Mesenchymal stem cell (in vitro differentiated cells and primary cell): Measurements from ENCODE around the gene RPL28.
"Not testable (repeated sequence)": the region's sequence is repeated elsewhere in the genome, so short reads cannot be mapped to it uniquely, and the experiment has no call there.

ENCODE experiments used
- DNase-seq: peaks from one replicate; pipeline ENCODE4 v3.0.0-alpha.2; 2013
- H2AFZ ChIP-seq: one replicate; pipeline ENCODE4 v1.6.1; 2013; ENCODE audit warnings: low read depth, mild to moderate bottlenecking, control low read depth, inconsistent platforms, low read length, moderate library complexity
- H2AK5ac ChIP-seq: 2 replicates; pipeline ENCODE4 v1.6.1; 2013; ENCODE audit warnings: low read length, moderate library complexity, mild to moderate bottlenecking, inconsistent platforms; ENCODE audit not compliant: severe bottlenecking
- H2BK120ac ChIP-seq: one replicate; pipeline ENCODE4 v1.6.1; 2013; ENCODE audit warnings: low read depth, mild to moderate bottlenecking, inconsistent platforms, low read length, moderate library complexity
- H2BK12ac ChIP-seq, 2 experiments: one replicate each; pipeline ENCODE4 v1.6.1; 2013; ENCODE audit warnings: inconsistent platforms in 2 of 2, low read length in 2 of 2, mild to moderate bottlenecking in 2 of 2, moderate library complexity in 2 of 2, control low read depth in 1 of 2
- H2BK15ac ChIP-seq: one replicate; pipeline ENCODE4 v1.6.1; 2013; ENCODE audit warnings: mild to moderate bottlenecking, low read depth, inconsistent platforms; ENCODE audit not compliant: poor library complexity, severe bottlenecking
- H2BK5ac ChIP-seq: 2 replicates; pipeline ENCODE4 v1.6.1; 2013; ENCODE audit warnings: low read depth, mild to moderate bottlenecking, low read length, control low read depth, inconsistent platforms; ENCODE audit not compliant: poor library complexity, severe bottlenecking
- H3K14ac ChIP-seq, 2 experiments: one replicate each; pipeline ENCODE4 v1.6.1; 2013; ENCODE audit warnings: inconsistent platforms in 2 of 2, low read length in 2 of 2, control low read depth in 1 of 2, mild to moderate bottlenecking in 1 of 2, moderate library complexity in 1 of 2
- H3K18ac ChIP-seq, 2 experiments: one replicate each; pipeline ENCODE4 v1.6.1; 2013; ENCODE audit warnings: inconsistent platforms in 2 of 2, low read length in 2 of 2, control low read depth in 1 of 2, low read depth in 1 of 2, mild to moderate bottlenecking in 1 of 2
- H3K23ac ChIP-seq, 2 experiments: one replicate each; pipeline ENCODE4 v1.6.1; 2013; ENCODE audit warnings: inconsistent platforms in 2 of 2, low read length in 2 of 2, mild to moderate bottlenecking in 2 of 2, moderate library complexity in 2 of 2, control low read depth in 1 of 2
- H3K27ac ChIP-seq: 2 replicates; pipeline ENCODE4 v1.5.1; 2013; ENCODE audit warnings: mild to moderate bottlenecking, moderate library complexity, low read length, control low read depth, inconsistent platforms; ENCODE audit not compliant: poor library complexity, severe bottlenecking
- H3K27me3 ChIP-seq, 2 experiments: 2 replicates each; pipeline versions ENCODE4 v1.6.1 to v1.7.0; 2013; ENCODE audit warnings: low read length in 2 of 2, mild to moderate bottlenecking in 2 of 2, moderate library complexity in 2 of 2, control low read depth in 1 of 2, inconsistent platforms in 1 of 2; ENCODE audit not compliant: control insufficient read depth in 1 of 2, insufficient read depth in 1 of 2
- H3K36me3 ChIP-seq, 2 experiments: 2 replicates each; pipeline versions ENCODE4 v1.6.1 to v1.7.0; 2013; ENCODE audit warnings: low read length in 2 of 2, control low read depth in 1 of 2, inconsistent platforms in 1 of 2, low read depth in 1 of 2, mild to moderate bottlenecking in 1 of 2; ENCODE audit not compliant: insufficient read depth in 2 of 2, control insufficient read depth in 1 of 2
- H3K4ac ChIP-seq, 2 experiments: one replicate each; pipeline ENCODE4 v1.6.1; 2013; ENCODE audit warnings: inconsistent platforms in 2 of 2, low read length in 2 of 2, mild to moderate bottlenecking in 2 of 2, moderate library complexity in 2 of 2, control low read depth in 1 of 2, low read depth in 1 of 2
- H3K4me1 ChIP-seq: 2 replicates; pipeline ENCODE4 v1.6.1; 2013; ENCODE audit warnings: low read depth, low read length, control low read depth; ENCODE audit not compliant: control insufficient read depth, insufficient read depth
- H3K4me2 ChIP-seq: 2 replicates; pipeline ENCODE4 v1.6.1; 2013; ENCODE audit warnings: low read length, mild to moderate bottlenecking, inconsistent platforms; ENCODE audit not compliant: poor library complexity, severe bottlenecking
- H3K4me3 ChIP-seq, 2 experiments: 2 replicates each; pipeline versions ENCODE4 v1.5.1 to v1.7.0; 2013; ENCODE audit warnings: low read length in 2 of 2, mild to moderate bottlenecking in 2 of 2, control low read depth in 1 of 2, low read depth in 1 of 2; ENCODE audit not compliant: insufficient read depth in 1 of 2
- H3K79me1 ChIP-seq: replicated peaks from 2 replicates; pipeline ENCODE4 v1.6.1; 2013; ENCODE audit warnings: mild to moderate bottlenecking, control low read depth, low read length, inconsistent platforms; ENCODE audit not compliant: poor library complexity, severe bottlenecking
- H3K9ac ChIP-seq: 2 replicates; pipeline ENCODE4 v1.7.0; 2013; ENCODE audit warnings: mild to moderate bottlenecking, low read length, moderate library complexity
- H3K9me3 ChIP-seq: 2 replicates; pipeline ENCODE4 v1.7.0; 2013; ENCODE audit warnings: mild to moderate bottlenecking, low read length; ENCODE audit not compliant: control insufficient read depth
- H4K8ac ChIP-seq: one replicate; pipeline ENCODE4 v1.6.1; 2013; ENCODE audit warnings: inconsistent platforms, mild to moderate bottlenecking, low read length, moderate library complexity
- H4K91ac ChIP-seq: one replicate; pipeline ENCODE4 v1.6.1; 2013; ENCODE audit warnings: mild to moderate bottlenecking, low read length, inconsistent platforms
- WGBS: methylation state at CpG from one replicate; pipeline ENCODE4 v1.1.7; 2013; ENCODE audit warnings: mixed read lengths; 5-methylcytosine and 5-hydroxymethylcytosine counted together

RPL28 gene

GRCh38 chr19:55418185-55418584 lies 32.5 kb downstream of the RPL28 start:
- DNase-seq = peak; percentile 86
- H3K79me1 ChIP-seq = no peaks in the 10 kb centered on the region
- no peak overlapping the region for H3K27ac ChIP-seq
- H2BK5ac ChIP-seq = no peak overlapping the region
- no peak overlapping the region for H3K4me2 ChIP-seq
- H2BK12ac ChIP-seq = no peak overlapping the region
- no peak overlapping the region for H3K14ac ChIP-seq
- no peak overlapping the region for H3K4ac ChIP-seq
- no peak overlapping the region for H3K4me3 ChIP-seq
- no peak overlapping the region for H3K9ac ChIP-seq
- no peak overlapping the region for H2BK15ac ChIP-seq
- 20% methylated on average over 7 of the region's 7 CpGs for WGBS
- H3K18ac ChIP-seq = no peak overlapping the region
- H3K4me1 ChIP-seq = no peaks in the 10 kb centered on the region
- H2AK5ac ChIP-seq = no peak overlapping the region
- no peaks in the 10 kb centered on the region for H3K9me3 ChIP-seq
- H3K36me3 ChIP-seq = no peaks in the 10 kb centered on the region
- no peak overlapping the region for H2BK120ac ChIP-seq
- no peak overlapping the region for H4K91ac ChIP-seq
- no peak overlapping the region for H4K8ac ChIP-seq
- no peak overlapping the region for H3K23ac ChIP-seq
- no peak overlapping the region for H2AFZ ChIP-seq
- H3K27me3 ChIP-seq = peaks cover 9 to 26% of the 10 kb centered on the region in 2 experiments

- Histone ChIP-seq H3K79me1 (no peaks in the 10 kb centered on the region), H2AK5ac (no peak overlapping the region), H3K4me1 (no peaks in the 10 kb centered on the region), H4K8ac (no peak overlapping the region), H4K91ac (no peak overlapping the region), H3K4me3 (no peak overlapping the region), H3K23ac (no peak overlapping the region), H3K36me3 (no peaks in the 10 kb centered on the region), H2BK15ac (no peak overlapping the region), H3K27ac (no peak overlapping the region), H2BK12ac (no peak overlapping the region), H2AFZ (no peak overlapping the region), H3K9ac (no peak overlapping the region), H3K18ac (no peak overlapping the region), H3K9me3 (no peaks in the 10 kb centered on the region), H3K4me2 (no peak overlapping the region), H3K14ac (no peak overlapping the region), H3K4ac (no peak overlapping the region), H2BK120ac (no peak overlapping the region), H3K27me3 (peaks cover 12 to 32% of the 10 kb centered on the region in 2 experiments), H2BK5ac (no peak overlapping the region)
- no peak for DNase-seq
- WGBS = 79% methylated on average over 5 of the region's 5 CpGs
Observed at GRCh38 chr19:55419103-55419502, 33.4 kb downstream of the RPL28 start.

GRCh38 chr19:55419624-55420236 lies 34.0 kb downstream of the RPL28 start:
- no peak overlapping the region for H3K14ac ChIP-seq
- H3K9ac ChIP-seq = no peak overlapping the region
- no peaks in the 10 kb centered on the region for H3K79me1 ChIP-seq
- H3K18ac ChIP-seq = no peak overlapping the region
- WGBS = 74% methylated on average over 5 of the region's 5 CpGs
- H3K4me1 ChIP-seq = no peaks in the 10 kb centered on the region
- H3K36me3 ChIP-seq = no peaks in the 10 kb centered on the region
- H3K23ac ChIP-seq = no peak overlapping the region
- no peak overlapping the region for H2AFZ ChIP-seq
- H2BK5ac ChIP-seq = no peak overlapping the region
- no peak overlapping the region for H2AK5ac ChIP-seq
- no peak overlapping the region for H3K27ac ChIP-seq
- no peak for DNase-seq
- H2BK12ac ChIP-seq = no peak overlapping the region
- H3K4me2 ChIP-seq = no peak overlapping the region
- H3K9me3 ChIP-seq = no peaks in the 10 kb centered on the region
- H4K91ac ChIP-seq = no peak overlapping the region
- no peak overlapping the region for H3K4me3 ChIP-seq
- no peak overlapping the region for H4K8ac ChIP-seq
- H2BK120ac ChIP-seq = no peak overlapping the region
- no peak overlapping the region for H3K4ac ChIP-seq
- no peak overlapping the region for H2BK15ac ChIP-seq
- peaks cover 17 to 37% of the 10 kb centered on the region in 2 experiments for H3K27me3 ChIP-seq

- DNase-seq, H3K36me3 ChIP-seq, H3K18ac ChIP-seq, H3K4me1 ChIP-seq, H3K4me3 ChIP-seq, H3K79me1 ChIP-seq, H4K8ac ChIP-seq, H2BK15ac ChIP-seq, H3K23ac ChIP-seq, H2BK120ac ChIP-seq, H3K9ac ChIP-seq, H2BK12ac ChIP-seq, H2AK5ac ChIP-seq, H2BK5ac ChIP-seq, H2AFZ ChIP-seq, H4K91ac ChIP-seq, H3K4me2 ChIP-seq, H3K27ac ChIP-seq, H3K9me3 ChIP-seq, H3K14ac ChIP-seq, H3K4ac ChIP-seq: not testable (repeated sequence)
- 76% methylated on average over 4 of the region's 4 CpGs for WGBS
- H3K27me3 ChIP-seq = peaks cover 17 to 42% of the 10 kb centered on the region in 2 experiments
Observed at GRCh38 chr19:55421281-55421680, 35.5 kb downstream of the RPL28 start.
